Osteoblast (primary cell): ENCODE results near the gene KLHL18. TPM values are rescaled to one million over a fixed set of nuclear protein-coding genes. Genes with fewer than 3 reads are reported as not detected.
"Not testable (repeated sequence)": the region's sequence is repeated elsewhere in the genome, so short reads cannot be mapped to it uniquely, and the experiment has no call there.

Experiments used
- DNase-seq: peaks from one replicate; pipeline ENCODE4 v3.0.0; 2011; ENCODE audit warnings: low spot score, mixed read lengths; ENCODE audit not compliant: insufficient read length; ENCODE audit errors: missing footprints
- H2AFZ ChIP-seq: 2 replicates; pipeline ENCODE4 v1.6.0; 2011; ENCODE audit warnings: mild to moderate bottlenecking, low read length
- H3K27ac ChIP-seq: 2 replicates; pipeline ENCODE4 v1.5.1; 2011; ENCODE audit warnings: mild to moderate bottlenecking, low read depth, low read length, moderate library complexity
- H3K27me3 ChIP-seq: 2 replicates; pipeline ENCODE4 v1.6.0; 2012; ENCODE audit warnings: mild to moderate bottlenecking, control low read depth, inconsistent platforms, low read length, moderate library complexity; ENCODE audit not compliant: insufficient read depth
- H3K36me3 ChIP-seq: 2 replicates; pipeline ENCODE4 v1.5.1; 2011; ENCODE audit warnings: mild to moderate bottlenecking, low read length, control low read depth, moderate library complexity; ENCODE audit not compliant: insufficient read depth
- H3K4me1 ChIP-seq: 2 replicates; pipeline ENCODE4 v1.5.1; 2011; ENCODE audit warnings: mild to moderate bottlenecking, low read length, control low read depth, moderate library complexity; ENCODE audit not compliant: insufficient read depth
- H3K4me2 ChIP-seq: 2 replicates; pipeline ENCODE4 v1.6.0; 2011; ENCODE audit warnings: mild to moderate bottlenecking, low read length; ENCODE audit not compliant: insufficient read depth
- H3K4me3 ChIP-seq: fragments of 200-600 bp; sonication (generic); 3 replicates; pipeline ENCODE4 v1.5.1; 2012; ENCODE audit warnings: mild to moderate bottlenecking, low read length, inconsistent platforms; ENCODE audit not compliant: insufficient read depth
- H3K79me2 ChIP-seq: 2 replicates; pipeline ENCODE4 v1.6.0; 2012; ENCODE audit warnings: mild to moderate bottlenecking, low read length, control low read depth, inconsistent platforms; ENCODE audit not compliant: insufficient read depth
- H3K9me3 ChIP-seq: 2 replicates; pipeline ENCODE4 v1.5.1; 2011; ENCODE audit warnings: low read depth, low read length, control low read depth
- H4K20me1 ChIP-seq: 2 replicates; pipeline ENCODE4 v1.6.0; 2012; ENCODE audit warnings: mild to moderate bottlenecking, low read length, control low read depth; ENCODE audit not compliant: insufficient read depth
- CTCF ChIP-seq: IDR thresholded peaks from 2 replicates; pipeline ENCODE4 v1.5.1; 2011; ENCODE audit warnings: mild to moderate bottlenecking, low read depth, low read length, moderate library complexity; ENCODE audit errors: extremely low read depth
- total RNA-seq: library from RNA; depleted of rRNA; stranded (reverse); fragments of >200 nt; gene quantifications from 2 replicates; pipeline ENCODE4 v1.2.3, GENCODE V29; 2012

Gene KLHL18
- total RNA-seq, 1 donor: 21.4 TPM

- Histone ChIP-seq H3K4me3 (peak overlapping the region; percentile 99), H2AFZ (peak overlapping the region; percentile 98), H3K9me3 (no peaks in the 10 kb centered on the region), H3K36me3 (peaks cover 3% of the 10 kb centered on the region), H3K79me2 (peaks cover 61% of the 10 kb centered on the region), H3K27me3 (no peaks in the 10 kb centered on the region), H3K27ac (peak overlapping the region; percentile 97), H3K4me1 (peaks cover 22% of the 10 kb centered on the region), H3K4me2 (peak overlapping the region; percentile 90), H4K20me1 (peaks cover 12% of the 10 kb centered on the region)
- TF ChIP-seq CTCF: no peak
- DNase-seq: no peak
Measured at GRCh38 chr3:47283591-47284364, 1.0 kb downstream of the KLHL18 start.

DNA sequence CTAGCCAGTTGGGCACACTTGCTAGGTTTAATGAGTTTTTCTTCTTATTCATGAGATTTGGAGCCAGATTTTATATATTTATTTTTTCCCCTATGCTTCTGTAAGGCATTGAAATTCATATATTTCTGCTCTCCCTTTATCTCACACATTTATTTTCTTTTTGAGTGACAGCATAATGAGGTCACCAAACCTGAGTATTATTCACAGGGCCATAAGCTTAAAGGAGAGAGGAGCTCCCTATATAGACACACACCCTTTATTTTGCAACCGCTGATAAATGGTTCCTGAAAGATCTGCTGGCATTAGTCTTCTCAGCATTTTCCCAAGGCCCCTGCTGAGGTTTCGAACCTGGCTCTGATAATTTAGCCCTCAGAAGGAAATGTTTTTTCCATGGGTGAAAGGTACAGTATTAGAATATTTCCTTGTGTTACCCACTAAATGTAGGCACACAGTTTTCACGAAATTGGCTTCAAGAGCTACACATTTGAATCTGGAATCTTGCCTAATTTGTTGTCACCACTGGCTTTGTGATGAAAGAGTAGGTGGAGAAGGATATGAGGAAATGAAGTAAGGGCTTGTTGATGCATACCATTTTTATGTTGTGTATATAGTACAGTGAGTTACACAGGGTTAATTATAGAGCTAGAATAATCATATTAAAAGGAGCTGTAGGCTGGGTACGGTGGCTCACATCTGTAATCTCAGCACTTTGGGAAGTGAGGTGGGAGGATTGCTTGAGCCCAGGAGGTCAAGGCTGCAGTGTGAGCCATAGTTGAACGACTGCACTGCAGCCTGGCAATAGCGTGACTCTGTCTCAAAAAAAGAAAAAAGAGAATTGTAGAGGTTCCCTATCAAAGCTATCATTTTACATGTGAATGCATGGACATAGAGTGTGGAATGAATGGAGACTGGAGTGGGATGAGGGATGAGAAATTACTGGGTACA is 6.5 kb downstream of the KLHL18 start:
- no peaks in the 10 kb centered on the region for H3K9me3 ChIP-seq
- H3K79me2 ChIP-seq: peaks cover 93% of the 10 kb centered on the region
- no peak for TF ChIP-seq CTCF
- H3K4me1 ChIP-seq: peaks cover 3% of the 10 kb centered on the region
- H3K4me3 ChIP-seq: no peak overlapping the region
- no peak overlapping the region for H3K4me2 ChIP-seq
- H3K27ac ChIP-seq: no peak overlapping the region
- no peak overlapping the region for H2AFZ ChIP-seq
- H3K27me3 ChIP-seq: no peaks in the 10 kb centered on the region
- no peak for DNase-seq
- peaks cover 21% of the 10 kb centered on the region for H4K20me1 ChIP-seq
- peaks cover 3% of the 10 kb centered on the region for H3K36me3 ChIP-seq

GRCh38 chr3:47291158-47291753 is 8.5 kb downstream of the KLHL18 start:
- no peak for TF ChIP-seq CTCF
- H3K9me3 ChIP-seq: no peaks in the 10 kb centered on the region
- no peak overlapping the region for H2AFZ ChIP-seq
- no peak overlapping the region for H3K4me3 ChIP-seq
- no peak overlapping the region for H3K4me2 ChIP-seq
- H3K4me1 ChIP-seq: peaks cover 3% of the 10 kb centered on the region
- peaks cover 91% of the 10 kb centered on the region for H3K79me2 ChIP-seq
- H3K27ac ChIP-seq: no peak overlapping the region
- no peak for DNase-seq
- peaks cover 27% of the 10 kb centered on the region for H4K20me1 ChIP-seq
- H3K27me3 ChIP-seq: no peaks in the 10 kb centered on the region
- H3K36me3 ChIP-seq: peaks cover 3% of the 10 kb centered on the region

DNA sequence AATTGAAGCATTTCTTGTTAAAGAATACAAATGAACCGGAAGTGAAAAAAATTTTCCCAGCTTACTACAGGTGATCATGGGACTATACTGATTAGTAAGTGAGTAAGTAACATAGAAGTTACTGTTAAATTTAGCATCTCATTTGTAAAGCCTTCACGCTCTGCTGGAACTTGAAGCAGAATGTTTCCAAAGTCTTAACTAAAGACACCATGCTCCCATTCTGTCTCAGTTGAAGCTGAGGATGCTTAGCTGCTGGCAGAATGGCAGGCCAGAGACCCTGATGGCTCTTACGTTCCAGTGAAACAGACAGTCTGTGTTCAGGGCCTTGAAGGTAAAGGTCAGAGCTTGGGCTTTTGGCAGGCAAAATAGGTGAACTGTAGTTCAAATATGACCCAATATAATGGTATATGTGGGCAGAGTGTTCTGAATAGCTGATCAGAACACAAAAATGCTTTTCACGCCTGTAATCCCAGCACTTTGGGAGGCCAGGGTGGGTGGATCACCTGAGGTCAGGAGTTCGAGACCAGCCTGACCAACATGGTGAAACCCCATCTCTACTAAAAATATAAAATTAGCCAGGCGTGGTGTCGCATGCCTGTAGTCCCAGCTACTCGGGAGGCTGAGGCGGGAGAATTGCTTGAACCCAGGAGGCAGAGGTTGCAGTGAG is 9.1 kb downstream of the KLHL18 start:
- not testable (repeated sequence) for H3K27ac ChIP-seq, H3K27me3 ChIP-seq, H3K4me3 ChIP-seq, H3K9me3 ChIP-seq, DNase-seq, H3K4me1 ChIP-seq, H2AFZ ChIP-seq, H3K4me2 ChIP-seq, H3K36me3 ChIP-seq
- peaks cover 91% of the 10 kb centered on the region for H3K79me2 ChIP-seq
- H4K20me1 ChIP-seq: peaks cover 23% of the 10 kb centered on the region
